DMS53 treated with DMSO at 0.1 percent for 48 hours (cell line): ENCODE measurements around the gene ADH5.
"Not testable (repeated sequence)": the region's sequence is repeated elsewhere in the genome, so short reads cannot be mapped to it uniquely, and the experiment has no call there.

ENCODE experiments used
- DNase-seq: peaks from one replicate; lab custom pipeline; 2025; ENCODE audit not compliant: unreplicated experiment; lab: John Stamatoyannopoulos, UW

The ADH5 gene

GRCh38 chr4:99038213-99038612, 50.4 kb downstream of the ADH5 start:
- no peak for DNase-seq

DNA sequence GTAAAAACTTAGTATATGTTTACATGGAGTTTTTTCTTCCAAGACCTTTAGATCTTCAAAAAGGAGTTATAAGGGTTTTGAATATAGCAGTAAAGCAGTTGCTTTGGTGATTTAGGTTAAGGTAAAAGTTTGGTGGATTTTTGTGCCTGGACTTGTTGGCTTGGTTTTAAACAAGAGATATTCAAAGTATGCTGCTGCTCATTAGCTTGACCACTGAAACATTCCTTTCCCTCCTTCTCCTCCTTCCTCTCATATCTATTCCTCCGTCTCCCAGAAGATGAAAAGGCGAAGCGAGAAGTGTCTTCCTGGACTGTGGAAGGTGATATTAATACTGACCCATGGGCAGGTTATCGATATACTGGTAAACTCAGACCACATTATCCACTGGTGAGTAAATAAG, 54.6 kb downstream of the ADH5 start:
- no peak for DNase-seq

- DNase-seq: no peak
Measured at GRCh38 chr4:99029852-99030251, 58.7 kb downstream of the ADH5 start.

DNA sequence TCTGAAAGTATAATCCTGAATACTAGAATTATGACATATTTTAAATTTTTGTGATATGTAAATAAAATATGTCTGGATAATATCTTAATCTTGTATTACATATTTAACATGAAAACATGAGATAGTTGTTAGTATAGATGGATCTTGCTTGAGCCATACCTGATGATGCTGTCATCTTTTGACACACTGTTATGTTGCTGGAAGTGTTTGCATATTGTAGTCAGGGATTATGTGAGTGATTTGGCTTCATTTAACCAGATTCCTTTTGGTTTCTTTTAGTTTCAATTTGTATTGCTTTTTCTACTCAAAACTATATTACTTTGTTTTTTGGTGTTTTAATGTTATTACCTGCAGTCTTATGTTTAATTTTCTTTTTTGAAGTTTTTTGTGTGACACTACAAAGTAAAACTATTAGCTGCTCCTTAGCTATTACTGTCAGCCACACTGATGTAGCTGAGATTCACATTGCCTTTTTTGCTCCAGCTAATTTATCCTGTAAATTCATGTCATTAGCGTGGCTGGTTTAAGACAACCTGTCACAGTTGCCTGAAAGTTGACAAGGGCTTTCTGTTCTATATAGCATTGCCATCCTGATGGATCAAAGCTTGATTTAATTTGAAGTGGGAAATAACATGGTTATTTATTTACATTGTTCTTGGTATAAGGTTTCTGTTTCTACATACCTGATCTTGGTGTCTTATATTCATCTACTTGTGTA, 59.4 kb downstream of the ADH5 start:
- DNase-seq: no peak

DNA sequence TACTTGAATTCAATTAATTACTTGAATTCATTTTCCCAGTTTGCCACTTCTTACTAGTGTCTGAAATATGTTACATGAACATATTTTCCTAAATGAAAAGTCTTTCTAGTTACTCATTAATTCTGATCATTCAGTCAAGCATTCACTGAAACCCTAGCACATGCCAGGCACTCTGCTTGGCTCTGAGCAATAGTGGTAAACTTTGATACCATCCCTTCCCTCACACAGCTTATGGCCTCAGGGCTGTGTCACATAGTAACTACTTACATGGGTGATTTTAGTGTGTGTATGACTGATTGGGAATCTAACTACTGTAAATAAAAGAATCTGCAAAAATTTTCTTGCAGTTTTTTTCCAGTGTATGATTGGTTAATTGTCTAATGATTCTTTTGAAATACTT, 60.4 kb downstream of the ADH5 start:
- DNase-seq: no peak

- no peak for DNase-seq
Measured at GRCh38 chr4:99027304-99027703, 61.3 kb downstream of the ADH5 start.

- DNase-seq: no peak
Measured at GRCh38 chr4:99025506-99025905, 63.1 kb downstream of the ADH5 start.

DNA sequence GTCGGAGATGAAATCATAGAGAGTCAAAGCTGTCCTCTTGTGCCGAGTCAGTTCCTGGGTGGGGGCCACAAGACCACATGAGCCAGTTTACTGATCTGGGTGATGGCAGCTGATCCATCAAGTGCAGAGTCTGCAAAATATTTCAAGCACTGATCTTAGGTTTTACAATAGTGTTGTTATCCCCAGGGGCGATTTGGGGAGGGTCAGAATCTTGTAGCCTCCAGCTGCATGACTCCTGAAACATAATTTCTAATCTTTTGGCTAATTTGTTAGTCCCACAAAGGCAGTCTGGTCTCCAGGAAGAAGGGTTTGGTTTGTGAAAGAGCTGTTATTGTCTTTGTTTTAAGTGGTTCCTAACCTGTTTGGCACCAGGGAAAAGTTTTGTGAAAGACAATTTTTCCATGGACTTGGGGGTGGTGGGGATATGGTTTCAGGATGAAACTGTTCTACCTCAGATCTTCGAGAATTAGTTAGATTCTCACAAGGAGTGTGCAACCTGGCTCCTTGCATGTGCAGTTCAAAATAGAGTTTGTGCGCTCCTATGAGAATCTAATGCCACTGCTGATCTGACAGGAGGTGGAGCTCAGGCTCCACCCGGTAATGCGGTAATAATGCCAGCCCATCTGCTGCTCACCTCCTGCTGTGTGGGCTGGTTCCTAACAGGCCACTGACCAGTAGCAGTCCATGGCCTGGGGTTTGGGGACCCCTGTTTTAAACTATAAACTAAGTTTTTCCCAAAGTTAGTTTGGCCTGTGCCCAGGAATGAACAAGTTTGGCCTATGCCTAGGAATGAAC, 63.9 kb downstream of the ADH5 start:
- no peak for DNase-seq

- not testable (repeated sequence) for DNase-seq
Measured at GRCh38 chr4:99023800-99024251, 64.8 kb downstream of the ADH5 start.

DNA sequence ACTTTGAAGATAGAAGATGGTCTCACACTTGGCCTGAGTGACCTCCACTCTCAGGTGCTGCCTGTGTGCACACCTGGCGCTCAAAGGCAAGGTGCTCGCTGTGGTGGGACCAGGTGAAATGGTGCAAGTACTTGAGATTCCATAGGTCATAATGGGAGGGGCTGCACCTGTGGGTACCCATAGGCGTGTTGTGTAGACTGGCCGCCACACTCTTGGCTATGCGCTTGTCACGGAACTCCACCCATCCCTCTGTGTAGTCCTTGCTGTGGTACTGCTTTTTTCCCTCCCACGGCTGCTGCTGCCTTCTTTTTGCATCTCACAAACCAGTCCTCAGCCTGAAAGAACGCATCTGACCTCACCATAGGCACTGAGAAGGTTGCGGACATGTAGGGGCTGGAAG, 66.0 kb downstream of the ADH5 start:
- DNase-seq: no peak

- no peak for DNase-seq
Measured at GRCh38 chr4:99021386-99021785, 67.2 kb downstream of the ADH5 start.
